ENCODE results near the gene PRM1. TPM values are rescaled to one million over a fixed set of nuclear protein-coding genes. Genes with fewer than 3 reads are reported as not detected.
A peak's percentile ranks its signal among the peaks of the same experiment; 100 is the strongest.

The PRM1 gene
- total RNA-seq, 2 donors from 2014 or later, result not detected

DNA sequence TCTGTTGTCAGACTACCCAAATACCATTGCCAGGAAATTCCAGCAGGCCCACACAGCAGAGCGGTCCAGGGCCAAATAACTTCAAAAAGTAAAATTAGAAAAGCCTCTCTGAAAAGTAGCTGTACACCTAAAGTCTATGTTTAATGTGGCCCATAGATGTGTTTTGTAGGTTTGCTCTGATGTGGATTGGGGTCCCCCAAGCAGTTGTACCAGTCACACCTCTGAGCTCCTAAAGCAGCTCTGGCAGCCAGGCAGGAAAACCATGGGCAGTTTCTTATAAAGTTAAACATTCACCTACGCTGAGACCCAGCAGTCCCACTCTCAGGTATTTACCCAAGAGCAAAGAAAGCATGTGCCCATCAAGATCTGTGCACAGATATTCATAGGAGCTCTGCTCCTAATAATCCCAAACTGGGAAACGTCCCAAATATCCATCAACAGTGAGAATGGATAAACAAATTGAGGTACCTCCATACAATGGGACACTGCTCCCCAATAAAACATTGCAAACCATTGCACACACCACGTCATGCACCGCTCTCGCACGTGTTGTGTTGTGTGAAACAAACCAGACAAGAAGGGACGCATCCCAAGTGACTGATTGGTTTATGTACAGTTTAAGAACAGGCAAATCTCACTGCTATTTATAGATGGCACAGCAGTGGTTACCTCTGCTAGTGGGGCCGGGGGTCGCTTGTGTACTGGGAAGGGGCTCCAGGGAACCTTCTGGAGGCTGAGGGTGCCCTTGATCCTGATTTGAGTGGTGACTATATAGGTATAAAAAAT lies 15.8 kb upstream of the PRM1 start:
- Histone ChIP-seq H3K4me1 (peaks cover 7% of the 10 kb centered on the region), H3K9me3 (no peaks in the 10 kb centered on the region), H3K27me3 (no peaks in the 10 kb centered on the region), H3K36me3 (no peaks in the 10 kb centered on the region), H3K27ac (no peak overlapping the region), H3K4me3 (no peak overlapping the region), H3K9ac (ENCODE audit: low read depth in 2 of 2, low read length in 2 of 2) (peak overlapping the region in 1 of 2 donors; percentile 12)
- intact Hi-C loops (cut with DNase I), result no loop called here
- DNase-seq, result no peak
- TF ChIP-seq, protein P1, sequence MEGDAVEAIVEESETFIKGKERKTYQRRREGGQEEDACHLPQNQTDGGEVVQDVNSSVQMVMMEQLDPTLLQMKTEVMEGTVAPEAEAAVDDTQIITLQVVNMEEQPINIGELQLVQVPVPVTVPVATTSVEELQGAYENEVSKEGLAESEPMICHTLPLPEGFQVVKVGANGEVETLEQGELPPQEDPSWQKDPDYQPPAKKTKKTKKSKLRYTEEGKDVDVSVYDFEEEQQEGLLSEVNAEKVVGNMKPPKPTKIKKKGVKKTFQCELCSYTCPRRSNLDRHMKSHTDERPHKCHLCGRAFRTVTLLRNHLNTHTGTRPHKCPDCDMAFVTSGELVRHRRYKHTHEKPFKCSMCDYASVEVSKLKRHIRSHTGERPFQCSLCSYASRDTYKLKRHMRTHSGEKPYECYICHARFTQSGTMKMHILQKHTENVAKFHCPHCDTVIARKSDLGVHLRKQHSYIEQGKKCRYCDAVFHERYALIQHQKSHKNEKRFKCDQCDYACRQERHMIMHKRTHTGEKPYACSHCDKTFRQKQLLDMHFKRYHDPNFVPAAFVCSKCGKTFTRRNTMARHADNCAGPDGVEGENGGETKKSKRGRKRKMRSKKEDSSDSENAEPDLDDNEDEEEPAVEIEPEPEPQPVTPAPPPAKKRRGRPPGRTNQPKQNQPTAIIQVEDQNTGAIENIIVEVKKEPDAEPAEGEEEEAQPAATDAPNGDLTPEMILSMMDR (IDR thresholded peaks at IDR 0.05), result no peak

DNA sequence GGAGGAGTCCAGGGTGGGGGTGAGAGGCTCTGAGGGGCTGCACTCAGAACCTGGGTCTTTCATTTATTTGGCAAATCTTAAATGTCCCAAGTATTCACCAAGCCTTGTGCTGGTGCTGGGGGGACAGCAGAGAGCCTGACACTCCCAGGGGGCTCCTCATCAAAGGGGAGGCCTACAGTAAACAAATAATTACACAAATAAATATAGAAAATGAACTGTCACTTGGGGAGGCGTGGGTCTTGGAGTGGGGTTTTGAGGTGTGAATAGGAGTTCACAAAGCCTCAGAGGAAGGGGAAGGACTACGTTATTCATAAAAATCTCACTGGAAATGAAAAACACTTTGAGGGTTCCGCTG lies 15.2 kb upstream of the PRM1 start:
- H3K9ac ChIP-seq (ENCODE audit: low read depth in 2 of 2, low read length in 2 of 2), result no peak overlapping the region
- TF ChIP-seq, protein P1 (IDR thresholded peaks at IDR 0.05), result no peak
- H3K9me3 ChIP-seq, result no peaks in the 10 kb centered on the region
- no peak overlapping the region for H3K4me3 ChIP-seq
- H3K27me3 ChIP-seq, result no peaks in the 10 kb centered on the region
- DNase-seq, result no peak
- no peak overlapping the region for H3K27ac ChIP-seq
- no peaks in the 10 kb centered on the region for H3K36me3 ChIP-seq
- H3K4me1 ChIP-seq, result peaks cover 7% of the 10 kb centered on the region
- intact Hi-C loops (cut with DNase I), result no loop called here

DNA sequence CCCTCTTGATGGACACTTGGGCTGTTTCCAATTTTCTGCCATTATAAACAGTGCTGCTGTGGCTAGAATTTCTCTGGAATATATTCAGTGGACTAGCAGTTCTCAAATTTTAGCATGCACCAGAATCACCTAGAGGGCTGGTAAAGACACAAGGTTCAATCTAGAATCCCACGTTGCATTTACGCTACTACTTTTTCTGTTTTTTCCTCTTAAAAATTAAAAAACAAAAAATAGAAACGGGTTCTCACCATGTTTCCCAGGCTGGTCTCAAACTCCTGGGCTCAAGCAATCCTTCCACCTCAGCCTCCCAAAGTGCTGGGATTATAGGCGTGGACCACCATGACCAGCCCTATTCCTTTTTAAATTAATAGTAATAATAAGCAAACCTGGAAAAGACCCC lies 14.5 kb upstream of the PRM1 start:
- no peaks in the 10 kb centered on the region for H3K36me3 ChIP-seq
- TF ChIP-seq, protein P1 (IDR thresholded peaks at IDR 0.05), result no peak
- no peak for DNase-seq
- no peaks in the 10 kb centered on the region for H3K9me3 ChIP-seq
- peaks cover 7% of the 10 kb centered on the region for H3K4me1 ChIP-seq
- intact Hi-C loops (cut with DNase I), result no loop called here
- no peak overlapping the region for H3K4me3 ChIP-seq
- H3K27ac ChIP-seq, result no peak overlapping the region
- H3K9ac ChIP-seq (ENCODE audit: low read depth in 2 of 2, low read length in 2 of 2), result no peak overlapping the region
- no peaks in the 10 kb centered on the region for H3K27me3 ChIP-seq

DNA sequence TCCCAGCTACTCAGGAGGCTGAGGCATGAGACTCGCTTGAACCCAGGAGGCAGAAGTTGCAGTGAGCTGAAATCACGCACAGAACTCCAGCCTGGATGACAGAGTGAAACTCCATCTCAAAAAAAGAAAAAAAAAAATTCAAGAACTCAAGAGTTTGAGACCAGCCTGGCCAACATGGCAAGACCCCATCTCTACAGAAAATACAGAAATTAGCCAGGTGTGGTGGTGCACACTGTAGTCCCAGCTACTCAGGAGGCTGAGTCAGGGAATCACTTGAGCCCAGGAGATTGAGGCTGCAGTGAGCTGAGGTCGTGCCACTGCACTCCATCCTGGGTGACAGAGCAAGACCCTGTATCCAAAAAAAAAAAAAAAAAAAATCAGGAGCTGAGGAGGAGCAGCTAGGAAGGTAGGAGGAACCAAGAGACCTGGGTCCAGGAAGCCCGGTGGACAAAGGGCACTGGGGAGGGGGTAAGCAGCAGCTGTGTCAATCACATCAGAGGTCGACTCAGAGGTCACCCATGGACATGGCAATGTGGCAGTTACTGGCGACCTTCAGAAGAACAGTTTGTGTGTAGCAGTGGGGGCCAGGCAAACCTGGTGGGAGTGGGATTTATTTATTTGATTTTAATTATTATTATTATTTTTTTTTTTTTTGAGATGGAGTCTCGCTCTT lies 11.1 kb upstream of the PRM1 start:
- Histone ChIP-seq H3K27me3 (no peaks in the 10 kb centered on the region), H3K27ac (no peak overlapping the region), H3K4me3 (no peak overlapping the region), H3K36me3 (no peaks in the 10 kb centered on the region), H3K9ac (ENCODE audit: low read depth in 2 of 2, low read length in 2 of 2) (no peak overlapping the region), H3K4me1 (peaks cover 7% of the 10 kb centered on the region), H3K9me3 (no peaks in the 10 kb centered on the region)
- TF ChIP-seq, protein P1 (IDR thresholded peaks at IDR 0.05), result no peak
- intact Hi-C loops (cut with DNase I), result no loop called here
- no peak for DNase-seq

DNA sequence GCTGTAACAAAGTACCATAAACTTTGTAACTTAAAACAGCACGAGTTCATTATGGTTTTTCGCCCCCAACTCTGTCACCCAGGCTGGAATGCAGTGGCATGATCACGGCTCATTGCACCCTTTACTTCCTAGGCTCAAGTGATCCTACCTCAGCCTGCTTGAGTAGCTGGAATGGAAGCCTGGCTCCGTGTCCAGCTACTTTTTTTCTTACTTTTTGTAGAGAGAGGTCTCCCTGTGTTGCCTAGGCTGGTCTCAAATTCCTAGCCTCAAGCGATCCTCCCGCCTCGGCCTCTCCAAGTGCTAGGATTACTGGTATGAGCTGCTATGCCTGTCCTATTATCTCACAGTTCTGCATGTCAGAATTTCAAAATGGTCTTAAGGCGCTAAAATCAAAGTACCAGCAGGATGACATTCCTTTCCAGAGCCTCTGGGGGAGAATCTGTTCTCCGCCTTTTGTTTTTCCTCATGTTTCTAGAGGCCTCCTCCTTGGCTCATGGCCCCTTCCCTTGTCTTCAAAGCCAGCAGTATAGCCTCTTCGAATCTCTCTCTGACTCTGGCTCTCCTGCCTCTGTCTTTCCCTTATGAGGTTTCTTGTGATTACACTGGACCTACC lies 10.1 kb upstream of the PRM1 start:
- Histone ChIP-seq H3K36me3 (no peaks in the 10 kb centered on the region), H3K27ac (no peak overlapping the region), H3K4me1 (no peaks in the 10 kb centered on the region), H3K9ac (ENCODE audit: low read depth in 2 of 2, low read length in 2 of 2) (no peak overlapping the region), H3K4me3 (no peak overlapping the region), H3K27me3 (no peaks in the 10 kb centered on the region), H3K9me3 (no peaks in the 10 kb centered on the region)
- intact Hi-C loops (cut with DNase I), result no loop called here
- no peak for DNase-seq
- TF ChIP-seq, protein P1 (IDR thresholded peaks at IDR 0.05), result no peak
